Common myeloid progenitor, CD34-positive (primary cell): ENCODE results near the gene KLK10.

ENCODE experiments used
- CTCF ChIA-PET: fragments of 350-600 bp; sonication (Branson Sonifier 250); formaldehyde crosslinking; loops from one replicate; lab custom pipeline; 2021; ENCODE audit warnings: antibody characterized with exemption; lab: Charles Lee
- POLR2A ChIA-PET: fragments of 350-600 bp; sonication (Branson Sonifier 250); formaldehyde crosslinking; loops from one replicate; lab custom pipeline; 2021; ENCODE audit warnings: antibody characterized with exemption; lab: Charles Lee
- DNase-seq, 3 donors: peaks; one replicate each; pipeline versions ENCODE4 v3.0.0 to v3.0.0-alpha.2; 2013
- H3K27ac ChIP-seq, 2 experiments: 1 replicate in 1 of 2; 2 replicates in 1 of 2; pipeline ENCODE4 v1.7.0; 2013; ENCODE audit warnings: inconsistent platforms in 2 of 2, low read length in 2 of 2, mild to moderate bottlenecking in 2 of 2, low read depth in 1 of 2, moderate library complexity in 1 of 2; ENCODE audit not compliant: severe bottlenecking in 2 of 2, insufficient read depth in 1 of 2, poor library complexity in 1 of 2
- H3K27me3 ChIP-seq, 5 experiments: replicated peaks in 2 of 5; 1 replicate in 3 of 5; 2 replicates in 2 of 5; pipeline versions ENCODE4 v1.6.1 to v1.7.0; 2013; ENCODE audit warnings: low read length in 4 of 5, mild to moderate bottlenecking in 2 of 5, moderate library complexity in 2 of 5, inconsistent platforms in 1 of 5; ENCODE audit not compliant: insufficient read depth in 5 of 5, control insufficient read depth in 4 of 5
- H3K36me3 ChIP-seq, 4 experiments: 1 replicate in 2 of 4; 2 replicates in 2 of 4; pipeline versions ENCODE4 v1.6.1 to v1.7.0; 2013; ENCODE audit warnings: low read length in 3 of 4, control low read depth in 1 of 4, mild to moderate bottlenecking in 1 of 4; ENCODE audit not compliant: control insufficient read depth in 4 of 4, insufficient read depth in 4 of 4
- H3K4me1 ChIP-seq, 4 experiments: 1 replicate in 3 of 4; 2 replicates in 1 of 4; pipeline versions ENCODE4 v1.6.1 to v1.7.1; 2013; ENCODE audit warnings: low read length in 3 of 4, mild to moderate bottlenecking in 3 of 4, control low read depth in 1 of 4, inconsistent platforms in 1 of 4, moderate library complexity in 1 of 4; ENCODE audit not compliant: control insufficient read depth in 4 of 4, insufficient read depth in 4 of 4; ENCODE audit errors: control extremely low read depth in 1 of 4
- H3K4me3 ChIP-seq, 7 experiments: 1 replicate in 4 of 7; 2 replicates in 3 of 7; pipeline versions ENCODE4 v1.5.1 to v1.7.0; 2013; ENCODE audit warnings: mild to moderate bottlenecking in 7 of 7, low read length in 6 of 7, moderate library complexity in 6 of 7, inconsistent platforms in 2 of 7, low read depth in 2 of 7, control low read depth in 1 of 7; ENCODE audit not compliant: insufficient read depth in 4 of 7, control insufficient read depth in 1 of 7; ENCODE audit errors: extremely low read depth in 1 of 7
- H3K9me3 ChIP-seq, 5 experiments: 1 replicate in 4 of 5; 2 replicates in 1 of 5; pipeline versions ENCODE4 v1.6.1 to v1.7.1; 2013; ENCODE audit warnings: low read length in 4 of 5, mild to moderate bottlenecking in 2 of 5, inconsistent platforms in 1 of 5, low read depth in 1 of 5, moderate library complexity in 1 of 5; ENCODE audit not compliant: control insufficient read depth in 4 of 5, insufficient read depth in 2 of 5; ENCODE audit errors: control extremely low read depth in 1 of 5
- WGBS: methylation state at CpG from one replicate; pipeline ENCODE4 v1.1.5; 2013; ENCODE audit not compliant: insufficient coverage; 5-methylcytosine and 5-hydroxymethylcytosine counted together

The KLK10 gene

DNA sequence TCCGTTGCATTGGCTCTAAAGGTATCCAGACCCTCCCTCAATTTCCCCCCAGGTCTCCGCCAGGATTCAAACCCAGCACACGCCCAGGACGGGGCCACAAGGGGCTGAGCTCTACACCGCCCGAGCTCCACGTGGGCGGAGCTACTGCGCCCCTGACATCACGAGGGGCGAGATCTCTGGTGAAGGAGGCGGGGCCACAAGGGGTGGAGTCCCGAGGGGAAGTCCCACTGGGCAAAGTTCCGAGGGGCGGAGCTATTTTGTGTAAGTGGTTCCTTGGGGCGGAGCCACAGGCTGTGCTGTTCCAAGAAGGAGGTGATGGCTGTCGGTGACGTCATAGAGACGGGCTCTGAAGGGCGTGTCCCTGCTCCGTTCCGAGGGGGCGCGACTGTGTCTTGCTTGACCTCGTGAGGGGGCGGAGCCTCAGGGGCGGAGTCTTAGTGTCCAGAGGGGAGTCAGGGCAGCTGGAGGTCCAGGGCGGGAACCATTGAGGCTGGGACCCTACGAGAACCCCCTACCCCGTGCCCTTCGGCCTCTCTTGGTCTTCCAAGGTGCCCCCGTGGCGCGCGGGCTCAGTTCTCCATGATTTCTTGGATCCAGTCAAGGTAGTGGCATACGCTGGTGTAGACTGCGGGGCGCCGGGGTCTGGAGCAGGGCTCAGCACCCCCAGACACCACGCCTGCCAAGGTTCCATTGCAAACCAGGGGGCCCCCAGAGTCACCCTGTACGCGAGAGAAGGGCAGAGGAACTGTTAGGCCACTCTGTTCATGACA lies 16.8 kb downstream of the KLK10 start:
- H3K27me3 ChIP-seq: peaks cover 5 to 85% (median 19%) of the 10 kb centered on the region in 5 experiments
- ChIA-PET CTCF (no interaction called here), POLR2A (no interaction called here)
- H3K27ac ChIP-seq: no peak overlapping the region
- 73% methylated on average over 41 of the region's 42 CpGs for WGBS
- no peak overlapping the region for H3K4me3 ChIP-seq
- DNase-seq: peak; percentile 27 to 44 (median 40)
- no peaks in the 10 kb centered on the region for H3K4me1 ChIP-seq
- no peaks in the 10 kb centered on the region for H3K36me3 ChIP-seq
- no peaks in the 10 kb centered on the region for H3K9me3 ChIP-seq

GRCh38 chr19:51002089-51002532 lies 17.4 kb downstream of the KLK10 start:
- Histone ChIP-seq H3K4me1 (no peaks in the 10 kb centered on the region), H3K9me3 (no peaks in the 10 kb centered on the region), H3K4me3 (no peak overlapping the region), H3K27me3 (peaks cover 5 to 86% (median 21%) of the 10 kb centered on the region in 5 experiments), H3K27ac (no peak overlapping the region), H3K36me3 (no peaks in the 10 kb centered on the region)
- WGBS: 54% methylated on average over 11 of the region's 12 CpGs
- POLR2A ChIA-PET: no interaction called here
- no peak for DNase-seq
- CTCF ChIA-PET: no interaction called here

DNA sequence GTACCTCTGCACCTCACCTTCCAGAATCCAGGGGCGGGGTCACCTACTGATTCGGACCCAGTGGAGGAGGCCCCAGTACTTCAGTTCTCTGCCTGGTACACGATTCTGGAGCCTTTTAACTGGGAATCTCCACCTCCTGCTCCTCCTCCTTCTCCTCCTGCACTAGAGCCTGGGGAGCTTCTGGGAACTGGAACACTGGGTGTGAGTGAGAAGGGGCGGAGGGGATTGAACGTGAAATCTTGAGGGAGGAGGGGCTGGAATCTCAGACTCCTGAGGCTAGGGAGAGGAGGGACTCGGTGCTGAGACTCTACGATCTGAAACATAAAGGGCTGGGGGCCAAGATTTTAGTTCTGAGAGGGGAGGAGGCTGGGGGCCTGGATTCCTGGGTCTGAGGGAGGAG lies 18.0 kb downstream of the KLK10 start, which contains the start of gene KLK8:
KLK8 (minus strand) TSS at position 90 of the 400 bp plus-strand sequence. CDS start 437 bp downstream, outside the sequence.
- WGBS: 49% methylated on average over 4 of the region's 7 CpGs
- Histone ChIP-seq H3K36me3 (no peaks in the 10 kb centered on the region), H3K27me3 (peaks cover 3 to 81% (median 18%) of the 10 kb centered on the region in 5 experiments), H3K27ac (no peak within 1 kb of the TSS), H3K9me3 (no peaks in the 10 kb centered on the region), H3K4me3 (no peak within 1 kb of the TSS), H3K4me1 (no peaks in the 10 kb centered on the region)
- DNase-seq: no peak
- CTCF ChIA-PET: no interaction called here
- POLR2A ChIA-PET: no interaction called here

DNA sequence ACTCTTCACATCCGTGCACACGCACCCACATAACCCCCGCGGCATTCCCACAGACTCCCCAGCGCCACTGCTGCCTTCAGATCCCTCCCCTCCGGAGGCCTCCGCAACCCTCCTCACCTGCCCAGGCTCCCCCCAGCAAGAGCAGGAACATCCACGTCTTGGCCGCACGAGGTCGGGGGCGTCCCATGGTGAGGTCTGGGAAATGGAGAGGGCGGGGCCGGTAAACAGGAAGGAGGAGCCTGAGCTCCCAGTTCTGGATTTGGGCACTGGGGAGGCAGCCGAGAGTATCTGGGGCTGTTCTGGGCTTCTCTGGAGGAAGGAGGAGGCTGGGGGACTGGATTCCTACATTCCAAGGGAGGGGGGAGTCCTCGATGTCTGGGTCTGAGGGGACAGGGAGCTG lies 18.5 kb downstream of the KLK10 start:
- CTCF ChIA-PET: no interaction called here
- H3K27me3 ChIP-seq: peaks cover 2 to 78% (median 16%) of the 10 kb centered on the region in 5 experiments
- WGBS: 56% methylated on average over 7 of the region's 16 CpGs
- H3K27ac ChIP-seq: no peak overlapping the region
- H3K4me1 ChIP-seq: no peaks in the 10 kb centered on the region
- DNase-seq: no peak
- H3K36me3 ChIP-seq: no peaks in the 10 kb centered on the region
- POLR2A ChIA-PET: no interaction called here
- H3K9me3 ChIP-seq: no peaks in the 10 kb centered on the region
- no peak overlapping the region for H3K4me3 ChIP-seq

GRCh38 chr19:51000426-51000825 lies 19.1 kb downstream of the KLK10 start:
- WGBS: 95% methylated on average over 10 of the region's 10 CpGs
- ChIA-PET CTCF (no interaction called here), POLR2A (no interaction called here)
- Histone ChIP-seq H3K4me1 (no peaks in the 10 kb centered on the region), H3K9me3 (no peaks in the 10 kb centered on the region), H3K27me3 (peaks cover 2 to 79% (median 16%) of the 10 kb centered on the region in 5 experiments), H3K36me3 (no peaks in the 10 kb centered on the region), H3K27ac (no peak overlapping the region), H3K4me3 (no peak overlapping the region)
- no peak for DNase-seq

DNA sequence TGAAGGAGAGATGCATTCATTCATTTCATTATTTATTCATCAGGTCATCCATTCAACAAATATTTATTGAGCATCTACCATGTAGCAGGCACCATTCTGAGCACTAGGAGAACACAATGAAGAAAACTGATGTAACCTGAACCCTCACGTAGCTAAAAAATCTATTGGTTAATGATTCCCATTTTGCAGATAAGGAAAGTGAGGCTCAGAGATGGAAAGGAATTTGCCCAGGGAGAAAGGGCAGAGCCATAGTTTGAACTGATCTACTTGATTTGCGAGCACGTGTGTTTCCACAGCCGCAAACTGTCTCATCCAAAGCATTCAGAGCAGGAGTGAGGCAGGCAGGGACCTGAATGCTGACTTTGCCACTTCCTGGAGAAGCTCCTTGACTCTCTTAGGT lies 20.8 kb downstream of the KLK10 start:
- Histone ChIP-seq H3K36me3 (no peaks in the 10 kb centered on the region), H3K4me3 (no peak overlapping the region), H3K27me3 (peaks cover 2 to 66% (median 16%) of the 10 kb centered on the region in 5 experiments), H3K4me1 (no peaks in the 10 kb centered on the region), H3K9me3 (no peaks in the 10 kb centered on the region), H3K27ac (no peak overlapping the region)
- 95% methylated on average over 3 of the region's 4 CpGs for WGBS
- ChIA-PET POLR2A (no interaction called here), CTCF (no interaction called here)
- no peak for DNase-seq

DNA sequence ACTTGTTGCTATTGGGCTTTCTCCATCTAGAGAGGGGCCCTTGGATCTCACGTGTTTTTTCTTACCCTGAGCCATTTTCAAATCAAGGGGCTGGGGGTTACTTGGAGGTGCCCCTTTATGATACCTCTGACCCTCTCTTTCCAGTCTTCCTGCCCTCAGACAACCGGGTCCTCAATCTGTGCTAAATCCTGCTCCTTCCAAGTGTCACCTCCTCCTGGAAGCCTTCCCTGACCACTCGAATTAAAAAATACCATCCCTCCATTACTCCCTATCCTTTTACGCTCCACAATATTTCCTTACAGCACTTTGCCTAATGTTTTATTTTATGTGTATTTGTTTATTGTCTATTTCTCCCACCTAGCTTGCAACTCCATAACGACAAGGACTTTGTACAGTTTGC lies 21.4 kb downstream of the KLK10 start:
- WGBS: 70% methylated on average over 2 of the region's 5 CpGs
- no peak for DNase-seq
- no peaks in the 10 kb centered on the region for H3K36me3 ChIP-seq
- H3K27me3 ChIP-seq: peaks cover under 1 to 60% (median 16%) of the 10 kb centered on the region in 5 experiments
- ChIA-PET CTCF (no interaction called here), POLR2A (no interaction called here)
- H3K4me3 ChIP-seq: no peak overlapping the region
- H3K27ac ChIP-seq: no peak overlapping the region
- H3K4me1 ChIP-seq: no peaks in the 10 kb centered on the region
- H3K9me3 ChIP-seq: no peaks in the 10 kb centered on the region
